ENCODE results near the gene SFXN4.
"Not testable (repeated sequence)": the region's sequence is repeated elsewhere in the genome, so short reads cannot be mapped to it uniquely, and the experiment has no call there.

The SFXN4 gene

GRCh38 chr10:119190954-119191785 lies 25.7 kb upstream of the SFXN4 start:
- DNase-seq (ENCODE audit: low read depth, low spot score): no peak

- DNase-seq (ENCODE audit: low read depth, low spot score): no peak
Measured at GRCh38 chr10:119190353-119190752, 24.8 kb upstream of the SFXN4 start.

- no peak for DNase-seq (ENCODE audit: low read depth, low spot score)
Measured at GRCh38 chr10:119189811-119190282, 24.3 kb upstream of the SFXN4 start.

- DNase-seq (ENCODE audit: low read depth, low spot score): no peak
Measured at GRCh38 chr10:119183664-119184412, 18.3 kb upstream of the SFXN4 start.

GRCh38 chr10:119180850-119181400 lies 15.4 kb upstream of the SFXN4 start:
- DNase-seq (ENCODE audit: low read depth, low spot score): not testable (repeated sequence)

GRCh38 chr10:119178372-119179119 lies 13.0 kb upstream of the SFXN4 start, which contains the start of gene PRDX3:
PRDX3 (minus strand) TSS chr10:119178812; CDS start chr10:119178790, 22 bp downstream.
- peak; percentile 69 for DNase-seq (ENCODE audit: low read depth, low spot score)

- DNase-seq (ENCODE audit: low read depth, low spot score): no peak
Measured at GRCh38 chr10:119177708-119178371, 12.3 kb upstream of the SFXN4 start.

- no peak for DNase-seq (ENCODE audit: low read depth, low spot score)
Measured at GRCh38 chr10:119176166-119176565, 10.7 kb upstream of the SFXN4 start.

- no peak for DNase-seq (ENCODE audit: low read depth, low spot score)
Measured at GRCh38 chr10:119174109-119174508, 8.6 kb upstream of the SFXN4 start.

GRCh38 chr10:119167041-119167440 lies 1.5 kb upstream of the SFXN4 start:
- no peak for DNase-seq (ENCODE audit: low read depth, low spot score)

- no peak for DNase-seq (ENCODE audit: low read depth, low spot score)
Measured at GRCh38 chr10:119166564-119166963, 1.1 kb upstream of the SFXN4 start.

GRCh38 chr10:119166118-119166500 lies 595 bp upstream of the SFXN4 start:
- no peak for DNase-seq (ENCODE audit: low read depth, low spot score)

- DNase-seq (ENCODE audit: low read depth, low spot score): no peak
Measured at GRCh38 chr10:119162452-119163092, 2.9 kb downstream of the SFXN4 start.

- DNase-seq (ENCODE audit: low read depth, low spot score): no peak
Measured at GRCh38 chr10:119161680-119162451, 3.6 kb downstream of the SFXN4 start.

GRCh38 chr10:119159332-119159731 lies 6.2 kb downstream of the SFXN4 start:
- DNase-seq (ENCODE audit: low read depth, low spot score): no peak

- no peak for DNase-seq (ENCODE audit: low read depth, low spot score)
Measured at GRCh38 chr10:119153661-119154060, 11.9 kb downstream of the SFXN4 start.

GRCh38 chr10:119153041-119153440 lies 12.5 kb downstream of the SFXN4 start:
- no peak for DNase-seq (ENCODE audit: low read depth, low spot score)

- DNase-seq (ENCODE audit: low read depth, low spot score): not testable (repeated sequence)
Measured at GRCh38 chr10:119151601-119152000, 13.9 kb downstream of the SFXN4 start.

GRCh38 chr10:119149729-119150128 lies 15.8 kb downstream of the SFXN4 start:
- no peak for DNase-seq (ENCODE audit: low read depth, low spot score)

GRCh38 chr10:119149157-119149556 lies 16.4 kb downstream of the SFXN4 start:
- no peak for DNase-seq (ENCODE audit: low read depth, low spot score)

All from smooth muscle cell of the brain vasculature (primary cell).